Measurements from ENCODE around the gene STS.

The STS gene

GRCh38 chrX:7147413-7147977, at the start of gene STS:
STS (plus strand) TSS chrX:7147712; CDS start chrX:7253200, 105,488 bp downstream.
- DNase-seq (ENCODE audit: low read depth), result no peak
- H3K4me3 ChIP-seq (ENCODE audit: control insufficient read depth, low read depth, low read length), result peak within 1 kb of the TSS; percentile 92
- TF ChIP-seq CTCF (IDR thresholded peaks at IDR 0.05; ENCODE audit: control insufficient read depth, insufficient read depth, low read depth, low read length, missing control alignments), result no peak

GRCh38 chrX:7100022-7100421, 47.5 kb upstream of the STS start:
- H3K4me3 ChIP-seq (ENCODE audit: control insufficient read depth, low read depth, low read length), result no peak overlapping the region
- TF ChIP-seq CTCF (IDR thresholded peaks at IDR 0.05; ENCODE audit: control insufficient read depth, insufficient read depth, low read depth, low read length, missing control alignments), result no peak
- no peak for DNase-seq (ENCODE audit: low read depth)

- no peak for TF ChIP-seq CTCF (IDR thresholded peaks at IDR 0.05; ENCODE audit: control insufficient read depth, insufficient read depth, low read depth, low read length, missing control alignments)
- no peak overlapping the region for H3K4me3 ChIP-seq (ENCODE audit: control insufficient read depth, low read depth, low read length)
- DNase-seq (ENCODE audit: low read depth), result no peak
Observed at GRCh38 chrX:7102119-7102518, 45.4 kb upstream of the STS start.

GRCh38 chrX:7106649-7107048, 40.9 kb upstream of the STS start:
- H3K4me3 ChIP-seq (ENCODE audit: control insufficient read depth, low read depth, low read length), result no peak overlapping the region
- no peak for TF ChIP-seq CTCF (IDR thresholded peaks at IDR 0.05; ENCODE audit: control insufficient read depth, insufficient read depth, low read depth, low read length, missing control alignments)
- no peak for DNase-seq (ENCODE audit: low read depth)

- H3K4me3 ChIP-seq (ENCODE audit: control insufficient read depth, low read depth, low read length), result no peak overlapping the region
- DNase-seq (ENCODE audit: low read depth), result no peak
- no peak for TF ChIP-seq CTCF (IDR thresholded peaks at IDR 0.05; ENCODE audit: control insufficient read depth, insufficient read depth, low read depth, low read length, missing control alignments)
Observed at GRCh38 chrX:7108030-7108429, 39.5 kb upstream of the STS start.

GRCh38 chrX:7109049-7109531, 38.4 kb upstream of the STS start:
- H3K4me3 ChIP-seq (ENCODE audit: control insufficient read depth, low read depth, low read length), result no peak overlapping the region
- no peak for TF ChIP-seq CTCF (IDR thresholded peaks at IDR 0.05; ENCODE audit: control insufficient read depth, insufficient read depth, low read depth, low read length, missing control alignments)
- DNase-seq (ENCODE audit: low read depth), result no peak
